IPS-NIHi11 (cell line): Measurements from ENCODE around the gene BCL11A.

ENCODE experiments used
- DNase-seq: peaks from one replicate; pipeline ENCODE4 v3.0.0; 2012; ENCODE audit warnings: mixed read lengths, low spot score

The BCL11A gene

GRCh38 chr2:60544954-60545560 is 8.4 kb downstream of the BCL11A start:
- DNase-seq = no peak

- DNase-seq = no peak
These were observed 9.4 kb downstream of the BCL11A start for GRCh38 chr2:60544062-60544461.

GRCh38 chr2:60541056-60541651 is 12.3 kb downstream of the BCL11A start:
- DNase-seq = no peak

- no peak for DNase-seq
These were observed 13.4 kb downstream of the BCL11A start for GRCh38 chr2:60540074-60540473.

- no peak for DNase-seq
These were observed 14.3 kb downstream of the BCL11A start for GRCh38 chr2:60539140-60539539.

- DNase-seq = no peak
These were observed 15.4 kb downstream of the BCL11A start for GRCh38 chr2:60538101-60538500.

GRCh38 chr2:60536746-60537145 is 16.7 kb downstream of the BCL11A start:
- DNase-seq = no peak

GRCh38 chr2:60535685-60536312 is 17.7 kb downstream of the BCL11A start:
- no peak for DNase-seq

- no peak for DNase-seq
These were observed 18.4 kb downstream of the BCL11A start for GRCh38 chr2:60534892-60535684.

- no peak for DNase-seq
These were observed 19.3 kb downstream of the BCL11A start for GRCh38 chr2:60534052-60534685.

- DNase-seq = no peak
These were observed 20.1 kb downstream of the BCL11A start for GRCh38 chr2:60533101-60534051.

GRCh38 chr2:60532421-60532820 is 21.0 kb downstream of the BCL11A start:
- no peak for DNase-seq

GRCh38 chr2:60531701-60532133 is 21.7 kb downstream of the BCL11A start:
- peak; percentile 53 for DNase-seq

- no peak for DNase-seq
These were observed 22.7 kb downstream of the BCL11A start for GRCh38 chr2:60530660-60531281.

- no peak for DNase-seq
These were observed 23.4 kb downstream of the BCL11A start for GRCh38 chr2:60529785-60530627.

GRCh38 chr2:60529136-60529784 is 24.2 kb downstream of the BCL11A start:
- DNase-seq = no peak

- DNase-seq = no peak
These were observed 25.0 kb downstream of the BCL11A start for GRCh38 chr2:60528281-60529020.

- DNase-seq = no peak
These were observed 25.7 kb downstream of the BCL11A start for GRCh38 chr2:60527762-60528161.
